ENCODE results near the gene FPGS. TPM values are rescaled to one million over a fixed set of nuclear protein-coding genes. Genes with fewer than 3 reads are reported as not detected.

The FPGS gene
- total and polyA plus RNA-seq, 2 of the 4 experiments (the other 2 are of a cell fraction) = 43.9 to 75.7 TPM

DNA sequence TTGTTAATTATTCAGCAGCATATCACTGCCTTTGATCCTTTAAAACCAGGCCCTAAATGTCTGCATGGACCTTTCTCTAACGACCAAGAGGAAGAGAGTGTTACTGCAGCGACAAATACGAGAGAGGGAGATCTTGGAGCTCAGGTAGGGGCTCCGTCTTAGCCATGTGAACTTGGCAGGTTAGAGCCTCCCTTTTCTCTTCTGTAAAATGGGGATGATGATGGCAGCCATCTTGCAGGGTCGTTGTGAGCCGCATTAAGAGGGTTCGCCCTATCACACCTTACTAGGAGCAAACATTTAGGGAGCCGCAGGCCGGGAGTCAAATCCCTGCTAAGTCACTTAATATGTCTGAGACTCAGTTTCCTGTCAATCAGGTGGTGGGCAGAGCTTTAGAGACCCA is 50.1 kb downstream of the FPGS start:
- Histone ChIP-seq H3K4ac (ENCODE audit: low read depth, low read length) (peak overlapping the region; percentile 73), H3K9me3 (ENCODE audit: control insufficient read depth, insufficient read depth, low read length) (peaks cover 10% of the 10 kb centered on the region), H2BK120ac (ENCODE audit: low read depth, low read length) (no peak overlapping the region), H3K4me1 (ENCODE audit: control insufficient read depth, insufficient read depth, low read length) (peaks cover 11% of the 10 kb centered on the region), H2AFZ (replicated peaks; ENCODE audit: low read length, poor library complexity) (no peak overlapping the region), H3K9me1 (ENCODE audit: insufficient read depth, low read length) (peaks cover 12% of the 10 kb centered on the region), H2AK5ac (ENCODE audit: low read depth, low read length) (peak overlapping the region; percentile 64; the same call in 1 of the 2 replicates), H2BK5ac (ENCODE audit: low read depth, low read length, poor library complexity, severe bottlenecking) (no peak overlapping the region), H4K91ac (ENCODE audit: insufficient read depth, low read depth, low read length) (peak overlapping the region; percentile 53; the same call in 1 of the 2 replicates), H3K4me2 (ENCODE audit: low read depth, low read length) (peak overlapping the region; percentile 83), H3K4me3 (ENCODE audit: insufficient read depth, low read depth, low read length) (peak overlapping the region; percentile 56; the same call in 1 of the 2 replicates), H3K14ac (replicated peaks; ENCODE audit: low read depth, low read length) (peak overlapping the region; percentile 8; the same call in 1 of the 2 replicates), H2BK20ac (ENCODE audit: low read depth, low read length) (no peak overlapping the region), H3K27ac (ENCODE audit: insufficient read depth, low read length) (peak overlapping the region; percentile 87; the same call in 1 of the 2 replicates), H4K8ac (ENCODE audit: low read depth in 2 of 2, low read length in 2 of 2) (peak overlapping the region in 1 of 2 experiments; percentile 25; a peak in 2 of 4 replicates), H4K5ac (ENCODE audit: low read depth, low read length) (peak overlapping the region; percentile 7; the same call in 1 of the 2 replicates), H3K27me3 (ENCODE audit: control insufficient read depth, insufficient read depth, low read length) (no peaks in the 10 kb centered on the region), H2AK9ac (replicated peaks; ENCODE audit: low read depth, low read length, poor library complexity) (peak overlapping the region; percentile 99), H3K79me1 (ENCODE audit: low read depth in 1 of 2, low read length in 2 of 2) (peaks cover 16 to 59% of the 10 kb centered on the region in 2 experiments), H3K18ac (ENCODE audit: low read depth, low read length) (no peak overlapping the region), H3K36me3 (ENCODE audit: control insufficient read depth, insufficient read depth, low read length) (peaks cover 23% of the 10 kb centered on the region), H4K20me1 (ENCODE audit: insufficient read depth, low read length) (0 out of 2 replicates have a peak, but pooled peaks cover 3% of the 10 kb centered on the region), H3K23ac (ENCODE audit: low read depth, low read length) (peak overlapping the region; percentile 93), H3K9ac (ENCODE audit: low read depth, low read length) (peak overlapping the region; percentile 80; the same call in 1 of the 2 replicates), H3K56ac (ENCODE audit: extremely low read depth, insufficient read depth, low read length) (no peak overlapping the region), H2BK15ac (ENCODE audit: low read depth, low read length) (no peak overlapping the region)
- no peak for ATAC-seq (ENCODE audit: low read depth)
- ChIA-PET POLR2A (ENCODE audit: unreplicated experiment) (no interaction called here), CTCF (interaction anchor here (1.5 kb wide), 1 partner anchor 118 kb away, joined by 4 read pairs; the partner anchor contains the start of gene TOR2A)
- intact Hi-C loops (cut with micrococcal nuclease) (loop anchor here (5.0 kb wide), 1 partner anchor 51 kb away; the partner anchor contains the start of gene FPGS), dilution Hi-C loops (cut with HindIII; ENCODE audit: low sequenced_read_pairs, unreplicated experiment) (no loop called here), in situ Hi-C loops (cut with MboI; ENCODE audit: low sequenced_read_pairs) (no loop called here)
- no TSS peak for BruUV-seq (replicated peaks)
- DNase-seq = no peak
- 77% methylated on average over 3 of the region's 9 CpGs; no CpG with 5 or more reads in 1 of the 2 experiments for WGBS, 2 experiments (ENCODE audit: extremely low coverage in 2 of 2, insufficient read length in 1 of 2)
- TF ChIP-seq MXI1 (IDR thresholded peaks at IDR 0.05; ENCODE audit: borderline replicate concordance, low read depth, low read length) (no peak), FOS (IDR thresholded peaks at IDR 0.05; ENCODE audit: low read depth, low read length) (no peak), CHD1 (IDR thresholded peaks at IDR 0.05; ENCODE audit: low read depth, low read length) (no peak), MAFK (IDR thresholded peaks at IDR 0.05; ENCODE audit: low read depth, low read length) (no peak), RAD21 (IDR thresholded peaks at IDR 0.05; ENCODE audit: low read length) (no peak), RFX5 (IDR thresholded peaks at IDR 0.05; ENCODE audit: low read depth, low read length) (no peak), POLR2A (IDR thresholded peaks at IDR 0.05; ENCODE audit: low read depth, low read length) (no peak), BHLHE40 (IDR thresholded peaks at IDR 0.05; ENCODE audit: low read depth, low read length) (no peak), CEBPB (IDR thresholded peaks at IDR 0.05; ENCODE audit: low read depth, low read length) (no peak), MAZ (IDR thresholded peaks at IDR 0.05; ENCODE audit: borderline replicate concordance, low read depth, low read length) (no peak), NFE2L2 (IDR thresholded peaks at IDR 0.05; ENCODE audit: low read depth, low read length) (no peak), SMC3 (IDR thresholded peaks at IDR 0.05; ENCODE audit: low read depth, low read length) (no peak), RCOR1 (IDR thresholded peaks at IDR 0.05; ENCODE audit: insufficient replicate concordance, low read length) (no peak)
- TF ChIP-seq, protein P1, sequence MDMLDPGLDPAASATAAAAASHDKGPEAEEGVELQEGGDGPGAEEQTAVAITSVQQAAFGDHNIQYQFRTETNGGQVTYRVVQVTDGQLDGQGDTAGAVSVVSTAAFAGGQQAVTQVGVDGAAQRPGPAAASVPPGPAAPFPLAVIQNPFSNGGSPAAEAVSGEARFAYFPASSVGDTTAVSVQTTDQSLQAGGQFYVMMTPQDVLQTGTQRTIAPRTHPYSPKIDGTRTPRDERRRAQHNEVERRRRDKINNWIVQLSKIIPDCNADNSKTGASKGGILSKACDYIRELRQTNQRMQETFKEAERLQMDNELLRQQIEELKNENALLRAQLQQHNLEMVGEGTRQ (IDR thresholded peaks at IDR 0.05; ENCODE audit: low read depth, low read length) = no peak
- TF ChIP-seq, protein P2, sequence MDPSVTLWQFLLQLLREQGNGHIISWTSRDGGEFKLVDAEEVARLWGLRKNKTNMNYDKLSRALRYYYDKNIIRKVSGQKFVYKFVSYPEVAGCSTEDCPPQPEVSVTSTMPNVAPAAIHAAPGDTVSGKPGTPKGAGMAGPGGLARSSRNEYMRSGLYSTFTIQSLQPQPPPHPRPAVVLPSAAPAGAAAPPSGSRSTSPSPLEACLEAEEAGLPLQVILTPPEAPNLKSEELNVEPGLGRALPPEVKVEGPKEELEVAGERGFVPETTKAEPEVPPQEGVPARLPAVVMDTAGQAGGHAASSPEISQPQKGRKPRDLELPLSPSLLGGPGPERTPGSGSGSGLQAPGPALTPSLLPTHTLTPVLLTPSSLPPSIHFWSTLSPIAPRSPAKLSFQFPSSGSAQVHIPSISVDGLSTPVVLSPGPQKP (IDR thresholded peaks at IDR 0.05; ENCODE audit: borderline replicate concordance, low read depth, low read length) = no peak
